Stimulated activated CD8-positive, alpha-beta memory T cell treated with anti-CD3 and anti-CD28 coated beads, Interleukin-15, amount 100 ng/mL, for 48 hours (primary cell): Measurements from ENCODE around the gene TCP10L.
A peak's percentile ranks its signal among the peaks of the same experiment; 100 is the strongest.
"Not testable (repeated sequence)": the region's sequence is repeated elsewhere in the genome, so short reads cannot be mapped to it uniquely, and the experiment has no call there.

Experiments used
- DNase-seq, 2 donors: peaks; one replicate each; pipeline ENCODE4 v3.0.0-alpha.2; 2020; ENCODE audit warnings: low read depth in 2 of 2

Gene TCP10L, protein sequence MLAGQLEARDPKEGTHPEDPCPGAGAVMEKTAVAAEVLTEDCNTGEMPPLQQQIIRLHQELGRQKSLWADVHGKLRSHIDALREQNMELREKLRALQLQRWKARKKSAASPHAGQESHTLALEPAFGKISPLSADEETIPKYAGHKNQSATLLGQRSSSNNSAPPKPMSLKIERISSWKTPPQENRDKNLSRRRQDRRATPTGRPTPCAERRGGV

DNA sequence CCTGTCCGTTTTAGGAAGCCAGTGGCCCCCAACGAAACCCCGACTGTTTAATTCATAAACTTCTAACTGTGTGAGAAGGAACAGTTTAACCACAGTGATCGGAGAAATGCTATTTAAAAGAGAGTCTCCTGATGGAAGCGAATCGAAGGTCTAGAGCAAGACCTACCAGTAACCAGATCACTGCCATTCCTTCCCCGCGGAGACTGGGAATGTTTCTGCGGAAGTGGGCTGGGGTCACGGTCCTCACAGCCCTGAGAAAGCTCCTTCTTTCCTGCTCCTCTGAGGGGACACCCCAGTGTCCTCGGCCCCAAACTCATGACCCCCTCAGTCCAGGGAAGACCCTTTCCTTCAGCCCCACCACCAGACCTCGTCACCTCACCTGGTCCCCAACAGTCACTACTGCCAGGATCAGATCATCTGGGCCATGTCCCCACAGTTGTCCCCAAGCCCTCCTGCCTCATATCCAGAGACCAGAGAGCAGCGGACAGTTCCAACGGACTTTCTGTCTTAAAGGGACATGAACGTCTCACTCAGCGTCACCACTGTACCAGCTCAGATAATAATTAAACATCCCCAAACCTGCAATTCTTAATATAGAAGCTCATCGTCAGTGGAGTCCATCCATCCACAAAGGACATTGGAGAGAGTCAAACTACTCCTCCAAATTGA is at the start of gene TCP10L:
TCP10L (minus strand) TSS at position 482 of the 669 bp plus-strand sequence. CDS start 1,219 bp downstream, outside the sequence.
- no peak for DNase-seq

- no peak for DNase-seq
These were observed 41.4 kb upstream of the TCP10L start for GRCh38 chr21:32626621-32627196.

- DNase-seq, result not testable (repeated sequence)
These were observed 32.9 kb upstream of the TCP10L start for GRCh38 chr21:32618218-32618617.

GRCh38 chr21:32613436-32614043 is 28.2 kb upstream of the TCP10L start:
- no peak for DNase-seq

DNA sequence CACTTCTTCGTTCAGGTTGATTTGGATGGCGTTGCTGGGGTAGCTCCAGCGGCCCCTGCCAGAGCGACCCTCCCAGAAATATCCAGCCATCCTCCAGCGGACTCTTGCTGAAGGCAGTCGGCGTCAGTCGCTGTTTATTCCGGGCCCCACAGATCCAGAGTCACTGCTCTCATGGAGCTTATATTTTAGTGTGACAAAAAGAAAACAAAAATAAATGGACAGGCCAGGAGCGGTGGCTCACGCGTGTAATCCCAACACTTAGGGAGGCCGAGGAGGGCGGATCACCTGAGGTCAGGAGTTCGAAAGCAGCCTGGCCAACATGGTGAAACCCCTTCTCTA is 27.6 kb upstream of the TCP10L start:
- no peak for DNase-seq

- DNase-seq, result peak; percentile 82 to 83
These were observed 27.0 kb upstream of the TCP10L start, which contains the start of gene CFAP298 for GRCh38 chr21:32612075-32612998. TSS of gene CFAP298 (minus strand) at chr21:32612377. CDS start at chr21:32612243, 134 bp downstream.

DNA sequence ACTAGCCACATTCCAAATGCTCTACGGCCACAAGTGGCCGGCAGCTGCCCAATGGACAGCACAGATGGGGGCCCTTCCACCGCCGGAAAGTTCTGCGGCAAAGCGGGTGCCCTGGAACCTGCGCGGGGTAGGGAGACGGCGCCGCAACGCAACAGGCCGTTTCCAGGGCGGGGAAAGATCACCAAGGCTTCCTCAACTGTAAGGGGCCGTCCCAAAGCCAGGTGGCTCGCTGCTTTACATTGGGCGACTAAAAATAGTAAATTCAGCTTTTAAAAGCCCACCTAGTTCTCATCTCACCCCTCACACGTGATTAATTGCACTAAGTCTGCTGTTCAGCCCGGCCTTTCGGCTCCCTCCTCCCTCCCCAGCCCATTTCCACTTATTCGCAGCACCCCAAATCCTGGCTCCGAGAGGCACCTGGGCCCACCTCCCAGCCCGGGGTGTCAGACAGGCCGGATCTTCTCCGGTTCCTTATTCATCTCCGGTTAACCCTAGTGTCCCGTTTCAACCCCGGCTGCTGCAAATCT is 26.2 kb upstream of the TCP10L start:
- DNase-seq, result peak; percentile 16 to 26

GRCh38 chr21:32610940-32611339 is 25.6 kb upstream of the TCP10L start:
- not testable (repeated sequence) for DNase-seq

DNA sequence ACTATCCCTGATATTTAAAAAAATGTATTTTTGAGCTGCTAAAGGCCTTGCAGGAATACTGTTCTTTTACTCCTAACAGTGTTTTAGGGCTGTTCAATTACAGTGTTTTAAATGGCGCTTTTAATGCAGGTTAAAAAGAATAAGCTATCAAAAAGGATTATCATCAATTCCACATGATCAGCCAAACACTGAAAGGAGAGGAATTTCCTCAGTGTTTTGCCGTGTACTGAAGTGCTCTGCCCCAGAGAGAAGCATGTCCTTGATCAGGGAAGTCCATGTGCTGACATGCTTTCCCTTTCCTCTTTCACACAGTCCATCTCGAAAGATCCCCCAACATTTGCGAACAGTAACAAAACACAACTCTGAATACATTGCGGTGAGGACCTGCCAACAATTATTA is 23.5 kb upstream of the TCP10L start:
- no peak for DNase-seq

GRCh38 chr21:32605469-32605868 is 20.1 kb upstream of the TCP10L start:
- DNase-seq, result no peak

- no peak for DNase-seq
These were observed 19.1 kb upstream of the TCP10L start for GRCh38 chr21:32604464-32604863.

DNA sequence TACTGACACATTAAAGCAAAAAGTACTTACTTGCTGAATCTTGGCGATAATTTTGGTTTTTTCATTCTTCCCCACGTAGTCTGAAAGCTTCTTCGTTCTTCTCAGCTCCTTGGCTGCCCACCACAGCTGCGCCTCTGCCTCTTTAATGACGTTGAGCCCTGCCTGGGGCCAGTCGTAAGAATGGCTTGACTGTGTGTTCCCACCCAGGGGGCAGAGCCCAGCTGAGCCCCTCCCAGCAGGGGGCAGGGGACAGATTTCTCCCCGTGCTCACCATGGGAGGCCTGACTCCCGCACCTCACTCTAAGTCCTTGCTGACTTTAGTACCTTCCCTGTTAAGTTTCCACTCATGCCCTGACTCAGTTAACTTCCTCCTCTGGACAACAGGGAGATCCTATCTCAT is 17.8 kb upstream of the TCP10L start:
- no peak for DNase-seq

DNA sequence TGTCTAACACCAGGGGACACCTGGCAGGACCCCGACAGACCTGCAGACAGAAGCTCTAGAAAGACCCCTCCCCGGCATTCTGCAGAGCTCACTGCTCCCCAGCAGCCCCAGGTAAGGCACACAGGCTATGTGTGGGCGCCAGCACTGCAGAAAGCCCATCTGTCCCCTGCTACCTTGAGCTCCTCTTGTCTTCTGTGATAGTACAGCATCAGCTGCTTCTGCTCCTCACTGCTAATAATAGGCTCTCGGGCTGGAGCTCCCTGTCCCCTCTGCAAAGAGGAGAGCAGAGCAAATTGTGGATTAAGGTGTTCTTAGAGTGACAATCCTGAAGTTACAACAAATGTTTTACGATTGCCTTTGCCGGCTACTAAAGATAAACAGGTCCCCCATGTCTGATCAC is 16.8 kb upstream of the TCP10L start:
- DNase-seq, result no peak

DNA sequence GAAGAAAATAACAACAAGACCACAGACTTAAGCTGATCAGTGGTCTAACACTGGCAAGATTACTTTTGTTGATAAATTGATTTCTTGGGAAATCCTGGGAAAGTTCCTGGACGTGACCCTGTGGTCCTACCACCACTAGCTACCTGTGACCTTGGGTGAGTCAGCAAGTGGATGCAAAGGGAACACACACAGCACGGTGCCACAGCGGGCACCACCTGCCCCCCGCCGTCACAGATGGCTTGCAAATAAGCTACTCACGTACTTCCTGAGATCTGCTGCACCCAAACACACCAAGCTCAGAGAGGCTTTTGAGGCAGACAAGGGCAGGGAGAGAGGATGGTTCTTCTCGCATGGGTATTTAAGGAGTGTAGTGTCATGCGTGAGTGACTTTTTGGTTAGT is 14.2 kb upstream of the TCP10L start:
- no peak for DNase-seq

- no peak for DNase-seq
These were observed 13.8 kb upstream of the TCP10L start for GRCh38 chr21:32599091-32599490.

DNA sequence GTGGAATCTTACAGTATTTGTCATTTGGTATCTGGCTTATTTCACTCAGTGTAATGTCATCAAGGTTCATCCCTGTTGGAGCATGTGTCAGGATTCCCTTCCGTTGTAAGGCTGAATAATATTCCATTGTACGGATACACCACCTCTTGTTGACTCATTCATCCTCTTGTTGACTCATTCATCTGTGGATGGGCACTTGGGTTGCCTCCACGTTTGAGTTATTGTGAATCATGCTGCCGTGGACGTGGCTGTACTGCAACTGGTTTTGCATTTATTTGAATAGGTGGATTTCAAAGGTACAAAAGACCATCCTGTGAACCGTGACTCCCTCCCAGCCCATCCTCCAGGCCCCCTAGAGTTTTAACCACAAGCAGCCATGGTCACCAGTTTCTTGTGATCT is 11.9 kb upstream of the TCP10L start:
- no peak for DNase-seq

DNA sequence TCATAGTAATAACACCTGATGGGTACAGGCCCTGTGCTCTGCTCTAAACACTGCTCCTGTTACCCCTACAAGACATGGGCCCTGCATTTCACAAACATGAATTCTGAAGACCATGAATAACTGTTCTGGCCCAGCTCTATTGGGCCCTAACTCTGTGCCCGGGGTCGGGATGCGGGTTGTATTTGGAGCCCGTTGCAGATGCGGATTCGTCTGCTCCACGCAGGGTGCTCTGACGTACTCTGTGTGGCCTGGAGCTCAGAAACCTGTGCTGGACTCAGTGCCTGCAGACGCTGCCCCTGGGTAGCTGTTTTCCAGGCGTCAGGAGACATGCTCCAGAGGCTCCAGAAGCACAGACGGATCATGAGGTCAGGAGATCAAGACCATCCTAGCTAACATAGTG is 10.1 kb upstream of the TCP10L start:
- DNase-seq, result no peak

DNA sequence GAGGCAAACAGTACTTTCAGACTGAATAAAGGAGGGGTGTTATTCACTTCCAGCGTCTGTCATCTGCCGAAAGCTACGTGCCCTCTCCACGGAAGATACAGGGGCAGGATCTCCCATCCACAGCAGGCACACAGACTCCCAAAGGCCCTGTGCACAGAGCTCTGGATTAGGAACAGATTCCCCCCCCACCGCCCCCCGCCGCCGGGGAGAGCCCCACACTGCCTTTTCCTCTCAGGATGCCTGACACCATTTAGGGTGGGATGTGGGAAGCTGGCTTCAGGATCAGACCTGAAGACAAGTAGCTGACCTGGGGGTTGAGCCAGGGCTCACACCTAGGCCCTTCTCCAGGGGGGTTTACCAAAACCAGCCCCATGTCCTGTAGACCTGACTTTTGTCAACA is 8.4 kb upstream of the TCP10L start:
- no peak for DNase-seq

GRCh38 chr21:32592929-32593502 is 7.7 kb upstream of the TCP10L start:
- DNase-seq, result no peak

DNA sequence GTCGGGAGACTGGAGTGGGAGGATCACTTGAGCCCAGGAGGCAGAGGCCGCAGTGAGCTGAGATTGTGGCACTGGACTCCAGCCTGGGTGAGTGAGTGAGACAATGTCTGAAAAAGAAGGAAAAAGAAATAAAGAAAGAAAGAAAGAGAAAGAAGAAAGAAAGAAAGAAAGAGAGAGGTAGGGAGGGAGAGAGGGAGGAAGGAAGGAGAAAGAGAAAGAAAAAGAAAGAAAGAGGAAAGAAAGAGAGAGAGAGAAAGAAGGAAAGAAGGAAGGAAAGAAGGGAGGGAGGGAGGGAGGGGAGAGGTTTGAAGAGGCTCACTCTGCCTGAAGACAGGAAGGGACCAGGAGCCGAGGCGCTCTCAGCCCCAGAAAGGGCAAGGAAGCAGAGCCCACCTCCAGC is 4.8 kb upstream of the TCP10L start:
- no peak for DNase-seq

DNA sequence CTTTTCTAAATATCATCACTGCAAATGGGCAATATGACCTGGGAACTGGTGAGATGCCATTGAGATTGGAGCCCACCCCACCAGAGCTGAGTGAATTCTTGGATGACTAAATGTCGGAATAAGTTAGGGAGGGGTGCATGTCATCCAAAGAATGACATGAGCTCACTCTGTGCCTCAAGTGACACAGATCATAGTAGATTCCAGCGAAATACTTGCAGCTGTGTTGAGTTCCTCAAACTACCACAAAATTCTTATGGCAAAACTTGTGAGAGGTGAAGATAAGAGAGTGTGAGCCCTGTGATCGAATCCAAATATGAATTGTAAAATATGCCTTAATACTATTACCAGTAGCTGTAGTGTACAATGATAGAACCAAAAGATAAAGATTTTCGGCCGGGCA is 2.3 kb upstream of the TCP10L start:
- no peak for DNase-seq
